GM18907 (cell line): ENCODE measurements around the gene TGDS.

Source experiments
- ATAC-seq: cut with Tn5 transposase; IDR thresholded peaks from one replicate; pipeline ENCODE4 v1.9.1; 2021; ENCODE audit warnings: mild to moderate bottlenecking, moderate library complexity; ENCODE audit not compliant: unreplicated experiment

The TGDS gene

GRCh38 chr13:94601446-94602431, 5.8 kb upstream of the TGDS start, which contains the start of gene GPR180:
TSS of gene GPR180 (plus strand) at chr13:94601857. CDS start at chr13:94601928, 71 bp downstream.
- peak; percentile 100 for ATAC-seq

GRCh38 chr13:94599877-94600276, 3.9 kb upstream of the TGDS start:
- no peak for ATAC-seq

- ATAC-seq, result no peak
These were observed 2.3 kb upstream of the TGDS start for GRCh38 chr13:94598281-94598680.

- ATAC-seq, result no peak
These were observed 621 bp upstream of the TGDS start for GRCh38 chr13:94596575-94596971.

GRCh38 chr13:94595001-94595949, 677 bp downstream of the TGDS start:
- peak; percentile 71 for ATAC-seq

GRCh38 chr13:94590744-94591143, 5.2 kb downstream of the TGDS start:
- ATAC-seq, result no peak

- no peak for ATAC-seq
These were observed 7.4 kb downstream of the TGDS start for GRCh38 chr13:94588541-94588940.

- no peak for ATAC-seq
These were observed 9.6 kb downstream of the TGDS start for GRCh38 chr13:94586371-94586770.

- ATAC-seq, result no peak
These were observed 10.3 kb downstream of the TGDS start for GRCh38 chr13:94585543-94586101.

GRCh38 chr13:94583926-94584325, 12.0 kb downstream of the TGDS start:
- no peak for ATAC-seq

- no peak for ATAC-seq
These were observed 16.9 kb downstream of the TGDS start for GRCh38 chr13:94579063-94579462.

GRCh38 chr13:94569615-94570014, 26.3 kb downstream of the TGDS start:
- ATAC-seq, result no peak

GRCh38 chr13:94568443-94568842, 27.5 kb downstream of the TGDS start:
- ATAC-seq, result no peak

GRCh38 chr13:94567581-94567980, 28.4 kb downstream of the TGDS start:
- ATAC-seq, result no peak

GRCh38 chr13:94561126-94561525, 34.8 kb downstream of the TGDS start:
- ATAC-seq, result no peak

GRCh38 chr13:94560116-94560515, 35.8 kb downstream of the TGDS start:
- no peak for ATAC-seq

GRCh38 chr13:94559222-94559795, 36.6 kb downstream of the TGDS start:
- ATAC-seq, result no peak

- ATAC-seq, result no peak
These were observed 37.2 kb downstream of the TGDS start for GRCh38 chr13:94558716-94559115.

GRCh38 chr13:94557684-94558235, 38.2 kb downstream of the TGDS start:
- no peak for ATAC-seq

- no peak for ATAC-seq
These were observed 39.3 kb downstream of the TGDS start for GRCh38 chr13:94556621-94557020.
